ENCODE measurements around the gene ACACB.

The ACACB gene

DNA sequence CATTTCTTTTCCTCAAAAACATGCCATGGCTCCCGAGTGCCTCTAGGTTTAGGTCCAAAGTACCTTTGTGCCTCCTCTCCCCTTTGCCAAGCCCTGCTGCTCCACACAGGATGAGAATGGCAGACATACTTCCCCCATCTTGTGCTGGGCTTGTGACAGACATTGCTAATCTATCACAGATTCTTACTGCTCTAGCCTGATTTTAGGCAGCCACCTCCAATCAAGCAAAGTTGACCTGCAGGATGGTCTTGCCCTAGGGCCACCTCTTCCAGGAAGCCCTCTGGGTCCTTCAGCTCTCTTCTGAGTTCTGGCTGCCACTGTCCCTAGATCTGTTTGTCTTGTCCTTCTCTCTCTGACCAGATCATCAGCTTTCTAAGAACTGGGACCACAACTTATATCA is 172.2 kb downstream of the ACACB start:
- H3K4me3 ChIP-seq: no peak overlapping the region

DNA sequence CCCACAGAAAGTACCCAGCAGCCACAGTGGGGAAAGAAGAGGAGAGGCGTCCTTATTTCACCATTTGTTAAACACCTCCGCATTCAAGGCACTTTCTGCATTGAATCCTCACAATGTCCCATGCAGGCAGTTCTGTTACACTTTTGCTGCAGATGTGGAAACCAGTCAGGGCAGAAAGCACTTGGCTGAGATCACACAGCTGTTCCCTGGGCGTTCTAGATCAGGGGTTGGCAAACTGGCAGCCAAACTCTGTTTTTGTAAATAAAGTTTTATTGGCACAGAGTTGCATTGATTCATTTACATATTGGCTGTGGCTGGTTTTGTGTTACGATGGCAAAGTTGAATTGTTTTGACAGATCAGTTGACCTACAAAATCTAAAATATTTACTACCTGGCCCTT is 172.6 kb downstream of the ACACB start:
- no peak overlapping the region for H3K27ac ChIP-seq
- H3K4me3 ChIP-seq: no peak overlapping the region

More for the DNA sequence above, 172.2 kb downstream of the ACACB start:
- H3K27ac ChIP-seq: no peak overlapping the region

DNA sequence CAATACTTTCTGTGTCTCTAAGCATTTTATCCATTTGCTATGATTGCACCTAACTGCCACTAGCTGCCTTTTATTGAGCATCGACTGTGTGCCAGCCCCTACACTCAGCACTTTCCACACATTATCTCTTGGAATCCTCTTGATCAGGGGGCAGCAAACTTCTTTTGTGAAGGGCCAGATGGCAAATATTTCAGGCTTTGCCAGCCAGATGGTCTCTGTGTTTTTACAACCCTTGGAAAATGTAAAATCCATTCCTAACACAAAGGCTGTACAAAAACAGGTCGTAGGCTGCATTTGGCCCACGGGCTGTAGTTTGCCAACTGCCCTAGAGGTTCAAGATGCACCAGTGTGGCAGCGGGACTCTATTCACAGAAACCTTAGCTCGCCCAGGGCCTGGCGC is 173.2 kb downstream of the ACACB start:
- Histone ChIP-seq H3K4me3 (no peak overlapping the region), H3K27ac (no peak overlapping the region)

DNA sequence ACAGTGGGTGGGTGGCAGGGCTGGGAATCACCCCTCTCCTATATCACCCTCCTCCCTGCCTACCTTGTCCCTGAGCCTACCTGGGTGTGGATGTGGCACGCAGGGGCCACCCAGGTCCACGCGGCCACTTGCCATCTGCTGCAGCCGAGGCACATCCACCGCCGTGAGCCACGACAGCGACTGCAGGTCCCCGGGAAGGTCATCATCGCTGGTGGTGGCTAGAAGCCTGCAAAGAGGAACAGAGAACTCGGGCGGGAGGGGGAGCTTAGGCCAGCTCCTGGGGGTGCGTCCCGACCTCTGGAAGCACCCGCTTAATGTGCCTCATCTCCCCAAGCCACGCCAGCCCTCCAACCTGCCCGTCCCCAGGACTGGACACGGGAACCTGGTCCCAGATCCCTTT is 173.7 kb downstream of the ACACB start:
- H3K27ac ChIP-seq: no peak overlapping the region
- no peak overlapping the region for H3K4me3 ChIP-seq

DNA sequence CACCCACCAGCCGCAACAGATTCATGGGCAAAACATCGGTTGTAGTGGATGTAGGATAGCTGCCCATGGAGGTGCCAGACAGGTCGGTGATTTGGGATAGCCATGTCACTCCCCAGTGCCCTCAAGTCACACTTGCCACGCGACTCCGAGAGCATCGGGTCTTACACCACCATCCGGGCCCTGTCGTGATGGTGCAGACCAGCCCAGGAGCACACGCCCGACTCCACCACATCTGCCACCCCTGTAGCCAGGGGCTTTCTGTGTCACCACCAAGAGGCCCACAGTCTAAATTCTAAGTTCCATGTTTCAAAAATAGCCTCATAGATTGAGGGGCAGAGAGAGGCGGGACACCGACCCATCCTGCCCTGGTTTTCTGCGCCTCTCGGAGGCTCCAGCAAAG is 174.7 kb downstream of the ACACB start:
- peak overlapping the region in 3 of 21 experiments; percentile 11 to 49 (median 46) for H3K27ac ChIP-seq
- H3K4me3 ChIP-seq: peak overlapping the region in 1 of 7 experiments; percentile 5

DNA sequence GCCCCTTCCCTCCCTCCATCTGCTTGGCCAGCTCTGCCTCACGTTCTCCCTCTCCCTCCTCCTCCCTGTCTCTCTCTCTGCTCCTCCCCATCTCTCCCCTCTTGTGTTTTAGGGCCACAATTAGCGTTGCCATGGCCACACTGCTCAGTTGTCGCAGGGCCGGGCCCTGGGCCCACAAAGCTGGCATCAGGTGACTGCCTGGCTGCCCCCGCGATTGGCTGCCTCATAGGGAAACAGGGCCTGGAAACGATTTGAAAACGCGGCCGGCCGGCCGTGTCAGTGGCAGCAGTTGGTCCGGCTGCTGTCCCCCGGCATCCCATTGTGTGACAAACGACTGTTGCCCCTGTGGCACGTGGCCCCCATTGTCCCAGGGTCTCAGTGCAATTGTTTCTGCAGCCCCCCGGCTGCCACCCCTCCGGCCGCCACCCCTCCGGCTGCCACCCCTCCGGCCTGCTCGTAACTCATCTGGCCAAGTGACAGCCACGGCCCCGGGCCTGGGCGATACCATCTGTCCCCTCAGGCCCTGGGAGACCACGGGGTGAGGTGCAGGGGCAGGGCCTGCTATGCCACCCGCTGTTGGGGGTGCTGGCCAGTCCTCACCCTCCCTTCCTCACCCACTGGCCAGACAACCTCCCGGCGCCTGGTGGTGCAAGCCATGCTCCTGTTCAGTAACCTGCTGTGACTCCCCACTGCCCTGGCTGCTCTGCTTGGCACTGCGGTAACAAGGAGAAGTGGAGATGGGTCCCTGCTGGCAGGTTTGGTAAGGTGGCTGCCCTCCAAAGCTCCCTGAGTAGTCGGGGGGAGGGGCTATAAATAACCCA is 175.3 kb downstream of the ACACB start:
- Histone ChIP-seq H3K27ac (peak overlapping the region in 4 of 21 experiments; percentile 11 to 51 (median 48)), H3K4me3 (peak overlapping the region in 1 of 7 experiments; percentile 5)

DNA sequence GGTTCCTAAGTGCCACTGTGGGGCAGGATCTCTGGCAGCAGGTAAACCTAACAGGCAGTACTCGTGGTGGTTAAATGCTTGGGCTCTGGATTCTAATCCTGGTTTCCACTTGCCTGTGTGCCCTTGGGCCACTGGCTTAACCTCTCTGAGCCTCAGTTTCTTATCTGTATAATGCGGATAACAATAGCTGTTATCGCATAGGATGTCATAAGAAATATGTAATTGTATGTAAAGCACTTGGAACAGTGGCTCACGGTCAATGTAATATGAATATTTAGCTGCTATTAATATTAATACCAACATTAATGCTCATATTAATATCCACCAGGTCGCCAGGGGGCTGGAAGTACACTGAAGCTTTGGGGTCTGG is 175.9 kb downstream of the ACACB start:
- peak overlapping the region in 2 of 21 experiments; percentile 44 to 51 for H3K27ac ChIP-seq
- no peak overlapping the region for H3K4me3 ChIP-seq

DNA sequence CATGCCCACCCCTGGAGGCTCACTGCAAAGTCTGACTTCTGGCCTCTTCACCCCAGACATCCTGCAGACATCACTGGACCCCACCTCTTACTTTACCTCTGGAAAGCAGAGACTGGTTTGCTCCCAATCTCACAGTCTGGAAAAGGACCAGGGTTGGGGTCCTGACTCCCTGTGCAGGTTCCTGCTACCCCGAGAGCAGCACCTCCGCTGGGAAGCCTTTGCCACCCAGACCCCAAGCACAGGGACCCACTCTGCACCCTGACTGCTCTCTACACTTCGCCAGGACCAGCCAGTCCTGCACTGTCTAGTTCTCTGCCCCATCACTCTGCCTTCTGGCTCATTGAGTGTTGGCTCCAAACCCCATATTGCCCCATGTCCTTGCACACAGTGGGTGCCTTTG is 176.7 kb downstream of the ACACB start:
- no peak overlapping the region for H3K27ac ChIP-seq

DNA sequence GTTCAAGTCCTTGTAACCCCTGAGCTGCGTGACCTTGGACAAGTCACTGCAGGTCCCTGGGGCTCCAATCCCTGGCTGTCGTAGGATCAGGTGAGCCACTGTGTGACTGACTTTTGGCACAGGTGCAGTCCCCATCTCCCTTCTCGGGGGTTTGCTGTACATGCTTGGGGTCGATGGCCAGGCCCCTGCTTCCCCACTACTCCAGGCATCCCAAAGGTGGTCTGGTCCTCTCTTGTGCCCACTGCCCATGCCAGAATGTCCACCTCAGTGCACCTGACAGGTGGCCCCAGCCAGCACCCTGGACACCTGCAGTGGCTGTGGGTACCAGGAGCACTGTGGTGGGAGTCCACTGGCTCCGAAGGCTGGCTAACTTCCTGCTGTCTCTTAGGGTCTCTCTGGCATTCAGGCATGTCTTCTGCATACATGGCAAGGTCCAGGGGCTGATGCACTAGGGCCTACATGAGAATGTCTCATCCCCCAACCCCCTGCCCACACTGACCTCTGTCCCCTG is 178.0 kb downstream of the ACACB start:
- Histone ChIP-seq H3K27ac (no peak overlapping the region), H3K4me3 (no peak overlapping the region)

More for the DNA sequence above, 176.7 kb downstream of the ACACB start:
- H3K4me3 ChIP-seq: no peak overlapping the region

DNA sequence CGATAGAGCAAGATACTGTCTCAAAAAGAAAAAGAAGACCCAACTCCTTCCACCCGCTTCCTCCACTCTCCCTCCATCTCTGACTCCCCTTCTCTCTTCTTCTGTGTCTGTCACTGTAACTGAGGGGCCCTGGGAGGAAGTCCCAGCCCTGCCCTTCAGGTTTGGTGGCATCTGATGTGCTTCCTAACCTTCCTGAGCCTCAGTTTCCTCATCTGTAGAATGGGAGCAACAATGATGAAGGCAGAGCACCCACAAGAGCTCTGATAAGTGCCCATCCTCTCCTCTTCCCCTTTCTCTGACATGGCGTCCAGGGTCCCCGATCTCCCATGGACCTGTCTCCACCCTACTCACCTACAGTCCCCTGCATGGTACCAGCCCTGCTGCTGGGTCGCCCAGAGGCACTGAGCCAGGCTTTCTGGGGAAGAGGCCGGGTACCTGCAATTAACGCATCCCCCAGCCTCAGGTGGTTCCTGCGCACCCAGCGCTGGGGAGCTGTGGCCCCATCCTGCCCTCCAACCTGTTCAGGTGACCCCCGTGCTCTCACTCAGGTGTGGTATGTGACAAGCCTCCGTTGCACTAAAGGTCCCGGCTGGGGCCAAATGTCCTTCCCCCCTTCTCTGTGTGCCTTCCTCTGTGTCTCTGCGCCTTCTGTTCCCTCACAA is 179.5 kb downstream of the ACACB start:
- Histone ChIP-seq H3K27ac (no peak overlapping the region), H3K4me3 (no peak overlapping the region)

DNA sequence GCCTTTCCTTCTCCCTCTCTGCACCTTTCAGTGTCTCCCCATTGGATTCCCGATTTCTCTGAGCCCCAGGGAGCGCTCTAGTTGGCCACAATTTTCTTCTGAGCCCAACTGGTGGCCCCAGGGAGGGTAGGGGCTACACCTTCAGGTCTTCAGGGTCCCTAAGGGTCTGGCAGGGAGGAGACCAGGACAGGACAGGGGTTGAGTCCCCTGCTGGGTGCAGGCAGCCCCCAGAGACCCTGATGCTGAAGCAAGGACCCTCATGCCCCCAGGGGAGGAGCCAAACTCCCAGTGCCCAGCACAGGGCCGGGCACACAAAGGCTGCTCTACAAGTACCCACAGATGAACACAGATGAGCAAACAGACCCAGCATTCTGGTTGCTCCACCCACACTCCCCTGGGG is 180.0 kb downstream of the ACACB start:
- no peak overlapping the region for H3K4me3 ChIP-seq
- H3K27ac ChIP-seq: no peak overlapping the region

DNA sequence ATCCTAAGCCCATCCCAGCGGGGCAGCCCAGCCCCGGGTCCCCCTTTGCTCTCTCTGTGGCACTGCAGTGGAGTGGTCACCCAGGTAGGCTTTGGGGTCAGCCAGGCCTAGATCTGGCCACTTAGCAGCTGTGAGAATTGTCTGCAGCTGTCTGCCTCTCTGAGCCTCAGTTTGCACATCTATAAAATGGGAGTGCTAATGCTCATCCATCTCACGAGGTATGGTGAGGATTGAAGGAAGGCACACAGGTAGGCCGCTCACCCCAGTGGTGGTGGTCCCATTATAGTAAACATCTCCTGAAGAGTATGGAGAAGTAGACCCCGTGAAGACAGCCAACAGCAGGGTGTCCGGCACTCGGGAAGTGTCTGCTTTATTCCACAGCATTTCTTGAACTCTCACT is 183.5 kb downstream of the ACACB start:
- Histone ChIP-seq H3K27ac (no peak overlapping the region), H3K4me3 (no peak overlapping the region)

DNA sequence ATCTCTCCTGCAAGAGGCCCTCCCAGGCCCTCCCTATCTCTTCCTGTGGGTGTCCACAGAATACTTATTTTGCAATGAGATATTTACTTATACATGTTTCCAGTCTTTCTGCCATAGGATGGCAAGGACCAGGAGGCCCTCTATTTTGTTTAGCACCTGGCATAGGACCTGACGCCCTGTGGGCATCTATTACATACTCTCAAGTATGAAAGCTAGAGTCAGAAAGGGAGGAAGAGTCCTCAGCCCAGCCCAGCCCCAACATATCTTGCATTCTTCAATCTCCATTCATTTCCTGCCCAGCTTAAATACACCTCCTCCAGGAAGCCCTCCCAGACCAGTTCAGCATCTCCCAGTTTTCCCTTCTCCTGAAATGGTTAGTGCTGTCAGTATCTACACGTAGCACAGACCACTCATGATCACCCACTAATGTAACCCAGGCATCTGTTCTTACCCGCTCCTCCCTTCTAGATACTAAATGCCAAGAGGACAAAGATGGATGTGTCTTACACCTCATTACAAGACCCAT is 185.3 kb downstream of the ACACB start:
- Histone ChIP-seq H3K4me3 (no peak overlapping the region), H3K27ac (no peak overlapping the region)

DNA sequence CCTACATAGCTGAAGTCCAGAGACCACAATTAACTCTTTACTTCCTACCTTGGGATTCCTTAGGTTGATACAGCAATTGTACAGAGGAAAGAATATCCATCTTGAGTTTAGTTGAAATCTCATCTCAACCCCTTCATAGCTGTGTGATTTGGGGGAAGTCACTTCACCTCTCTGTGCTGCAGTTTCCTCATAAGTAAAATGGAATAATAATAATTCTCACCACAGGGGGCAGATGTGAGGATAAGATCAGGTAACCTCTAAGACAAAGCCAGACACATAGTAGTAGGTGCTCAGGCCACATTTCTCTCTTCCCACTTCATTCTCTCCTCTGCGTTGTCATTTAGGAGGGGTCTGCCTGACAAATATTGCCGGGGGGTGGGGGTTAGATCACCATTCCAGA is 186.0 kb downstream of the ACACB start:
- H3K27ac ChIP-seq: no peak overlapping the region
- no peak overlapping the region for H3K4me3 ChIP-seq

DNA sequence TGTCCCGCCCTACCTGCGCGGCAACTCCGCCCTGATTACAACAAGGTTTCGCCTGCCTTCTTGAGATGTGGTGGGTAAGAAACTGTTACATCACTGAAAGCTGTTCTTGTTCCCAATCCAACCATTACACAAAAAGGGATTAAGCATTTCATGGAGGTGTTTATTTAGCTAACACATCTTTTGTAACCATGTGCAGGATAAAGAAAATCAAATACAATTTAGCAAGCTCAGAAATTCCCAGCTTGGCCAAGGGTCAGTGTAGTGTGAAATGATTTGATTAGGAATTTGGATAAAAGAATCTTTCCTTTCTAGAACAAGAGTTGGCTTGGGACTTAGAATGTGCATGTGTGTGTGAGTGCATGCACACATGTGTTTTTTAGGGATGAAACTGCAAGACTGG is 186.4 kb downstream of the ACACB start:
- no peak overlapping the region for H3K4me3 ChIP-seq
- no peak overlapping the region for H3K27ac ChIP-seq

DNA sequence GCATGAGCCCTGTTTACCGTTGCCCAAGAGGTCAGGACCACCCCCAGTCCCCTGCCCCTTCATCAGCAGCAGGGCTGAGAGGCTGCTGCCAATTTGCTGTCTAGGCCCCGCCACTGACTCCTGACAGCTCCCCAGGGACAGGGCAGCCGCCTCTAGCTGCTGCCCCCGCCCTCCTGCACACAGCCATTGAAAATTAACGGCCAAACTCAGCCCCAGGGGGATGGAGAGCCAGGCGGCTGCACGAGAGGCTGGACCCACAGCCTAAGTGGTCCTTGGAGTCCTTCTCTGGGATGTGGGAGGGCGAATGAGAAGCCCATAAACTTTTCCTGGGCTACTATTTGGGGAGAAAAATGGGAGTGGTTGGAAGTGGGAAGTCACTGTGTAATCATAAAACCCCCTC is 188.1 kb downstream of the ACACB start:
- H3K27ac ChIP-seq: no peak overlapping the region
- H3K4me3 ChIP-seq: no peak overlapping the region

DNA sequence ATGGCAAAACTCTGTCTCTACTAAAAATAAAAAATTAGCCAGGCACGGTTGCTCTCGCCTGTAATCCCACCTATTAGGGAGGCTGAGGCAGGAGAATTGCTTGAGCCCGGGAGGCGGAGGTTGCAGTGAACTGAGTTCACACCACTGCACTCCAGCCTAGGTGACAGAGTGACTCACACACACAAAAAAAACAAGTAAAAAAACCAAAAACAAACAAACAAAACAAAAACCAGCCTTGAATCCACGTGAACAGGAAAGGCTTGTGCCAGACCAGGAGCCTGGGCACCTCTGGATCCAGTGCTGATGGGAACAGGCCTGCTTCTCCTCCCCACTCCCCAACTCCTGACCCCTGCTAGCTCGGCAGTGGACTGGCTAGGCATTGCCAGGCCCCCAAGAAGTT is 189.2 kb downstream of the ACACB start:
- no peak overlapping the region for H3K27ac ChIP-seq
- no peak overlapping the region for H3K4me3 ChIP-seq

DNA sequence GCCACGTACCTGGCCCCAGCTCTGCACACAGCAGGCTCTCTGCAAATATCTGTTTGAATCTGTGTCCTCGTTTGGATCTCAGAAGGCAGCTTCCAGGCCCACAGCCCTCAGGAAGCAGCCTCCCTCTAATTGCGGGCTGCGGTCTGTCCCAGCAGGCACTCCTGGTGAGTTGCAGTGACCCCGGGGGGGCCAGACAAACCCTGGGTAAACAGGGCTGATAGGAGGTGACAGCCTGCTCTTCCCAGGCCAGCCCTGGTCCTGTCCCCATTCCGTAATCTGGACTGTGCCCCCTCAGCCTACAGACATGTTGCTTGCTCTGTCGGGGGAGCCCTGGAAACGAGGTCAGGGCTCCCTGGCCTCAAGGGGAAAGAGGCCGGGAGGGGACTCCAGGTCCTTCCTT is 190.7 kb downstream of the ACACB start:
- Histone ChIP-seq H3K27ac (no peak overlapping the region), H3K4me3 (no peak overlapping the region)

DNA sequence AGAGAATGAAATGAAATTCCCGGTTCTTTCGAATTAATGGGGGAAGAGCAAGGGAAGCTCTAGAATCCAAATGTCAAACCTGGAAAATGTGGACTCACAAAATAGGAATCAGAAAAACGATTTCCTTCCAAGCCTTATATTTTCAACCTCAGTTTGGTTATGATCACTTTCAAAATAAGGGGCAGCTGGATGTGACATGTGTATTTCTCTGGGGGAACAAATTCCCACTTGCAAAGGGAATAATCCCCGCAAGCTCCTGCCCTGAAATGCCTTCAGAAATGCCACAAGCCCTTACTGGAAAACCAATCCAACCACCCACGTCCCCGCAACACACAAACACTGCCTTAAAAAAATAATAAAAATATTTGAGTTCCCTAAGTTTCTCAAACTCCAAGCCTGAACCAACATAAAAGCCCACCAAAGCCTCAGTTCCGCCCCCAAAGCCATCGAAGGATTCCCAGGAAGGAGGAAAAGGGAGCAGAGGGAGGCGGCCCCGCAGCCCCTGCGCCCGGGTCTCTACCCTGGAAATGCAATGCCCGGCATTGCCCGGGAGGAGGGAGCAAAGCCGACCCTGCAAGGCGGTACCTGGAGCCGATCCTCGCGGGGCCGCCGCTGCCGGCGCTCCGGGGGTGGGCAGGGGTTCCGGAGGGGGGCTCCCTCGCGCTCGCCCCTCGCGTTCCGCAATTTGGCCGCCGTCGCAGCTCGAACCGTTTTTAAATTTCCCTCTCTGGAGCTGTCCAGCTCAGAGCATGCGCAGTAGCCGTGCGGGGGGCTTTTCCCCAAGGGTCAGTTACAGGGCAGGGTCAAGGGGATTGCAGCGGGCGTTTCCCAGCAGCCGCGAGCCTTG is 192.4 kb downstream of the ACACB start, which contains the start of gene FOXN4:
TSS of gene FOXN4 (minus strand) at position 751 of the 847 bp plus-strand sequence. CDS start 963 bp downstream, outside the sequence.
- Histone ChIP-seq H3K4me3 (peak within 1 kb of the TSS in 5 of 7 experiments; percentile 15 to 42 (median 21)), H3K27ac (no peak within 1 kb of the TSS)
